Coronary artery (tissue), 2 donors: Measurements from ENCODE around the gene ATP5PB.

Experiments used
- DNase-seq: peaks from one replicate; pipeline ENCODE4 v3.0.0-alpha.2; 2017; ENCODE audit warnings: low spot score
- H3K27ac ChIP-seq, 2 donors: fragments of 200-600 bp; sonication (generic); one replicate each; pipeline ENCODE4 v1.5.1; 2016 to 2019
- H3K4me3 ChIP-seq: fragments of 200-600 bp; sonication (generic); 2 replicates; pipeline ENCODE4 v1.5.1; 2016; ENCODE audit warnings: mild to moderate bottlenecking, moderate library complexity
- TF ChIP-seq, protein P1 (sequence below): fragments of 200-600 bp; sonication (generic); IDR thresholded peaks from one replicate; pipeline ENCODE4 v1.5.1; 2019; ENCODE audit warnings: antibody characterized with exemption

Gene ATP5PB

GRCh38 chr1:111424281-111424680, 25.0 kb upstream of the ATP5PB start:
- no peak overlapping the region for H3K4me3 ChIP-seq
- no peak for DNase-seq
- no peak overlapping the region for H3K27ac ChIP-seq
- TF ChIP-seq, protein P1, sequence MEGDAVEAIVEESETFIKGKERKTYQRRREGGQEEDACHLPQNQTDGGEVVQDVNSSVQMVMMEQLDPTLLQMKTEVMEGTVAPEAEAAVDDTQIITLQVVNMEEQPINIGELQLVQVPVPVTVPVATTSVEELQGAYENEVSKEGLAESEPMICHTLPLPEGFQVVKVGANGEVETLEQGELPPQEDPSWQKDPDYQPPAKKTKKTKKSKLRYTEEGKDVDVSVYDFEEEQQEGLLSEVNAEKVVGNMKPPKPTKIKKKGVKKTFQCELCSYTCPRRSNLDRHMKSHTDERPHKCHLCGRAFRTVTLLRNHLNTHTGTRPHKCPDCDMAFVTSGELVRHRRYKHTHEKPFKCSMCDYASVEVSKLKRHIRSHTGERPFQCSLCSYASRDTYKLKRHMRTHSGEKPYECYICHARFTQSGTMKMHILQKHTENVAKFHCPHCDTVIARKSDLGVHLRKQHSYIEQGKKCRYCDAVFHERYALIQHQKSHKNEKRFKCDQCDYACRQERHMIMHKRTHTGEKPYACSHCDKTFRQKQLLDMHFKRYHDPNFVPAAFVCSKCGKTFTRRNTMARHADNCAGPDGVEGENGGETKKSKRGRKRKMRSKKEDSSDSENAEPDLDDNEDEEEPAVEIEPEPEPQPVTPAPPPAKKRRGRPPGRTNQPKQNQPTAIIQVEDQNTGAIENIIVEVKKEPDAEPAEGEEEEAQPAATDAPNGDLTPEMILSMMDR = no peak

- DNase-seq = no peak
- TF ChIP-seq, protein P1 = no peak
- Histone ChIP-seq H3K4me3 (no peak overlapping the region), H3K27ac (no peak overlapping the region)
Measured at GRCh38 chr1:111436726-111437125, 12.5 kb upstream of the ATP5PB start.

DNA sequence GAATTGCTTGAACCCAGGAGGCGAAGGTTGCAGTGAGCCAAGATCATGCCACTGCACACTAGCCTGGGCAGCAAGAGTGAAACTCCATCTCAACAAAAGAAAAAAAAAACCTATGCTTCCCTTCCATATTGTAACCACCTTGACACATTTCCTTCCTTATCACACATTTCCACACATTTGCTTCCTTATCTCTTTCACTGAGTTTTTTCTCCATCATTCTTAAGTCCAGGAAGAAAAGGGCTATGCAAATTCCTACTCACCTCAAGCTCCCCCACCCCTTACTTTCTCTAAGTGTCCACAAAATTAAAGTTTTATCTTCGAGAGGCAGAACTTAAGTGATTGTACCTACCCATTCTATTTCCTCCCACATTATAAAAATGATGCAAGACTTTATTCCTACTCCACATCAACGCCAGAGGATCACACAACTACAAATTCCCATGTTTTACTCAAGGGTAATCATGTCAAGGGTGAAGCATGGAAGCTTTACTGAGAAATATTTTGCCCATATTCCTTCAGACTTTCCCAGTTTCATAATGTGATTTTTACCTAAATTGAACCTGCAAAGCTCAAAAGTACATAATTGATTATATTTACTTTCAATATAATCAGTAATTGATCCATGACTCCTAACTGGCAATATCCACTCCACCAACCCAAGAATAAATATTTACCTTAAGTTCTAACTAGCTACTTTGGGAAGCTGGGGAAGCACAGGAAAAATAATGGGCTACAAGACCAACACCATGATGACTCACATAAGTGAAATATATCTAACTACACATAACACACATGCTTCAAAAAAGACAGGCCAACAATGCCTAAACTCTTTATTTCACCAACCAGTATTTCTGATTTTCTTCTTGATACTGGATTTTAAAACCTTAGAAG, 9.6 kb upstream of the ATP5PB start:
- no peak for DNase-seq
- no peak overlapping the region for H3K4me3 ChIP-seq
- TF ChIP-seq, protein P1 = no peak
- no peak overlapping the region for H3K27ac ChIP-seq

- no peak overlapping the region for H3K27ac ChIP-seq
- H3K4me3 ChIP-seq = no peak overlapping the region
- DNase-seq = no peak
Measured at GRCh38 chr1:111441573-111442192, 7.6 kb upstream of the ATP5PB start.

DNA sequence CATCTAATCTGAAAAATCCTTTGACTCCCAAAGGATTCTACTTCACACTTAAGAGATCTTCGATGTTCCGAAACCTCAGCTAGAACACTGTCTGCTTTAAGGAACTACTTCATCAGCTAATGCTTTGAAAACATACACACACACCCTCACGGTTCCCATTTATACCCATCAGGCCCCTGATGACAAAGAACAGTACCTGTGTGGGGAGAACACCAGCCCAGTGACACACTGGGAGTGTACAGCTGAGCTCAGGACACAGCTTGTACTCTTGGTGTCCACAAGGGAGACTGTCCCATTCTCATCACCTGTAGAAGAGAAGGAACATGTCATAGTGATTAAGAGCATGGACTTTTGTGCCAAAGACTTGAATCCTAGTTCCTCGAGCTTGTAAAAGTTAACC, 6.8 kb upstream of the ATP5PB start:
- H3K4me3 ChIP-seq = no peak overlapping the region
- H3K27ac ChIP-seq = no peak overlapping the region
- TF ChIP-seq, protein P1 = no peak
- no peak for DNase-seq

More at GRCh38 chr1:111441573-111442192, 7.6 kb upstream of the ATP5PB start:
- TF ChIP-seq, protein P1 = no peak

GRCh38 chr1:111444031-111444430, 5.2 kb upstream of the ATP5PB start:
- Histone ChIP-seq H3K4me3 (no peak overlapping the region), H3K27ac (no peak overlapping the region)
- TF ChIP-seq, protein P1 = no peak
- no peak for DNase-seq

DNA sequence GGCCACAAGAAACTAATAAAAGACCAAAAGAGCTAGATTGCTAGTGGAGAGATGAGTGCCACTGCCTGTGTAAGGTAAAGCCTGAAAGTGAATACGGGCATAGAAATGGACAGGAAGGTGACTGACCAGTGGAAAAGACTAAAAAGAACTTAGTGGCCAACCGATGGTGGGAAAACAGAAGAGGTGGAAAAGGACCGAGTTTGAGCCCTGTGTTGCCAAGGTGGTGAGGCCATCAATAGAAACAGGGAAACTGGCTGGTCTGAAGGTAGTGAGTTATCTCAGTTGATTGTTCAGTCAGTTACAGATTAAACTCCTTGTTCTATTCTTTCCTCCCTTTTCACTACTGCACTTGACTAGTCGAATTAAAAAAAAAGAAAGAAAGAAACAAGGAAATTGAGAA, 2.7 kb upstream of the ATP5PB start:
- H3K4me3 ChIP-seq = no peak overlapping the region
- TF ChIP-seq, protein P1 = no peak
- H3K27ac ChIP-seq = no peak overlapping the region
- no peak for DNase-seq
